Endothelial cell of umbilical vein (primary cell): ENCODE measurements around the gene FOXO1. TPM values are rescaled to one million over a fixed set of nuclear protein-coding genes. Genes with fewer than 3 reads are reported as not detected.

Experiments
- BruUV-seq: library from RNA; stranded (reverse); fragments of 400-500 nt; replicated peaks from 2 replicates; lab custom pipeline; 2021; lab: Mats Ljungman, UMichigan
- CTCF ChIA-PET: fragments of 300-600, 350-600 bp; sonication (Branson Sonifier 250); formaldehyde crosslinking; loops from one replicate; lab custom pipeline; 2021; ENCODE audit warnings: antibody characterized with exemption, inconsistent platforms; lab: Charles Lee
- POLR2A ChIA-PET: fragments of 300-600, 350-600 bp; sonication (Branson Sonifier 250); formaldehyde crosslinking; loops from one replicate; lab custom pipeline; 2021; ENCODE audit warnings: antibody characterized with exemption, inconsistent platforms; lab: Charles Lee
- DNase-seq: peaks from one replicate; pipeline ENCODE4 v3.0.0-alpha.2; 2011; ENCODE audit warnings: low read depth, low spot score
- FAIRE-seq: peaks from 2 replicates; lab custom pipeline; 2011; peaks lifted over from hg19 to GRCh38; lab: Jason Lieb, UNC
- H2AFZ ChIP-seq: 2 replicates; pipeline ENCODE4 v1.6.0; 2012; ENCODE audit warnings: low read depth, low read length, control low read depth, inconsistent platforms
- H3K27ac ChIP-seq: 2 replicates; pipeline ENCODE4 v1.5.1; 2011; ENCODE audit warnings: low read depth, mild to moderate bottlenecking, control low read depth, low read length, moderate library complexity; ENCODE audit not compliant: insufficient read depth
- H3K27me3 ChIP-seq, 2 experiments: 2 replicates each; pipeline versions ENCODE4 v1.6.0 to v1.6.1; 2011; ENCODE audit warnings: low read length in 2 of 2, mixed read lengths in 1 of 2; ENCODE audit not compliant: control insufficient read depth in 2 of 2, insufficient read depth in 2 of 2
- H3K36me3 ChIP-seq, 2 experiments: 2 replicates in 1 of 2; 3 replicates in 1 of 2; pipeline ENCODE4 v1.5.1; 2011; ENCODE audit warnings: low read length in 2 of 2, mild to moderate bottlenecking in 1 of 2, moderate library complexity in 1 of 2; ENCODE audit not compliant: control insufficient read depth in 2 of 2, insufficient read depth in 2 of 2; ENCODE audit errors: extremely low read depth in 1 of 2
- H3K4me1 ChIP-seq: 3 replicates; pipeline ENCODE4 v1.5.1; 2011; ENCODE audit warnings: mild to moderate bottlenecking, low read length; ENCODE audit not compliant: control insufficient read depth, insufficient read depth; ENCODE audit errors: extremely low read depth
- H3K4me2 ChIP-seq: 2 replicates; pipeline ENCODE4 v1.6.1; 2011; ENCODE audit warnings: low read length, control low read depth, mixed read lengths; ENCODE audit not compliant: insufficient read depth
- H3K4me3 ChIP-seq, 3 experiments: fragments of 200-600 bp in 1 of 3; sonication (generic), shearing (Covaris generic) in 1 of 3; replicated peaks in 1 of 3; 2 replicates each; pipeline ENCODE4 v1.5.1; 2011 to 2016; ENCODE audit warnings: control low read depth in 3 of 3, low read length in 3 of 3, mild to moderate bottlenecking in 2 of 3, inconsistent platforms in 1 of 3, low read depth in 1 of 3, moderate library complexity in 1 of 3; ENCODE audit not compliant: insufficient read depth in 1 of 3
- H3K79me2 ChIP-seq: 2 replicates; pipeline ENCODE4 v1.6.0; 2012; ENCODE audit warnings: low read length, inconsistent platforms; ENCODE audit not compliant: control insufficient read depth, insufficient read depth
- H3K9ac ChIP-seq: replicated peaks from 2 replicates; pipeline ENCODE3; 2011; ENCODE audit warnings: low read length, control low read depth; ENCODE audit not compliant: insufficient read depth; ENCODE audit errors: extremely low read depth
- H3K9me1 ChIP-seq: replicated peaks from 3 replicates; pipeline ENCODE4 v1.6.0; 2011; ENCODE audit warnings: mild to moderate bottlenecking, low read length; ENCODE audit not compliant: control insufficient read depth, insufficient read depth; ENCODE audit errors: extremely low read depth
- H3K9me3 ChIP-seq: replicated peaks from 2 replicates; pipeline ENCODE4 v1.5.1; 2012; ENCODE audit warnings: low read length, inconsistent platforms; ENCODE audit not compliant: control insufficient read depth, insufficient read depth
- H4K20me1 ChIP-seq: replicated peaks from 2 replicates; pipeline ENCODE3; 2011; ENCODE audit warnings: mild to moderate bottlenecking, low read length; ENCODE audit not compliant: control insufficient read depth, insufficient read depth; ENCODE audit errors: extremely low read depth
- CTCF ChIP-seq, 2 donors: IDR thresholded peaks; 1 replicate in 1 of 2; 2 replicates in 1 of 2; pipeline ENCODE4 v1.5.1; 2011; ENCODE audit warnings: low read length in 2 of 2, mild to moderate bottlenecking in 2 of 2, moderate library complexity in 2 of 2, control low read depth in 1 of 2, inconsistent platforms in 1 of 2, low read depth in 1 of 2; ENCODE audit not compliant: insufficient read depth in 1 of 2; ENCODE audit errors: extremely low read depth in 1 of 2
- EZH2 ChIP-seq: IDR thresholded peaks from 2 replicates; pipeline ENCODE4 v1.6.1; 2012; ENCODE audit warnings: borderline replicate concordance, low read depth, mild to moderate bottlenecking, moderate library complexity, low read length, inconsistent platforms; ENCODE audit not compliant: severe bottlenecking
- FOS ChIP-seq: IDR thresholded peaks from 2 replicates; pipeline ENCODE4 v1.6.1; 2011; ENCODE audit warnings: mild to moderate bottlenecking, low read length, moderate library complexity, borderline replicate concordance; ENCODE audit not compliant: insufficient read depth
- GATA2 ChIP-seq: IDR thresholded peaks from 2 replicates; pipeline ENCODE4 v1.7.0; 2011; ENCODE audit warnings: low read depth, mild to moderate bottlenecking, moderate library complexity, mixed read lengths, low read length; ENCODE audit not compliant: insufficient read length, insufficient read depth
- JUN ChIP-seq: IDR thresholded peaks from 2 replicates; pipeline ENCODE4 v1.6.1; 2011; ENCODE audit warnings: borderline replicate concordance, low read depth; ENCODE audit not compliant: insufficient read length, insufficient read depth
- MAX ChIP-seq: IDR thresholded peaks from 2 replicates; pipeline ENCODE4 v1.6.1; 2011; ENCODE audit not compliant: insufficient read depth, insufficient read length
- MYC ChIP-seq: IDR thresholded peaks from one replicate; pipeline ENCODE4 v1.6.1; 2011; ENCODE audit warnings: mild to moderate bottlenecking, low read depth, low read length
- POLR2A ChIP-seq: IDR thresholded peaks from 2 replicates; pipeline ENCODE4 v1.6.1; 2012; ENCODE audit warnings: low read depth, mild to moderate bottlenecking, control low read depth, low read length
- POLR2AphosphoS5 ChIP-seq: IDR thresholded peaks from 2 replicates; pipeline ENCODE4 v1.6.1; 2012; ENCODE audit warnings: low read depth, mild to moderate bottlenecking, control low read depth, low read length, moderate library complexity; ENCODE audit not compliant: insufficient read depth
- dilution Hi-C: fragments of 300-500 bp; cut with MboI; formaldehyde crosslinking; loops from one replicate; pipeline ENCODE4 v1.15.0; 2019; ENCODE audit warnings: low sequenced_read_pairs; ENCODE audit not compliant: extremely low pct_ligation_motif_present
- intact Hi-C: fragments of 100-400 bp; cut with micrococcal nuclease; formaldehyde crosslinking; loops from one replicate; pipeline ENCODE4 v1.10.0; 2022
- polyA plus RNA-seq, 4 experiments: library from polyadenylated mRNA; depleted of rRNA in 3 of 4; stranded (reverse) in 3 of 4; unstranded in 1 of 4; fragments of >200 nt; gene quantifications; 2 replicates each; pipeline versions ENCODE4 v1.2.1 to v1.2.3, GENCODE V29; 2011 to 2012; ENCODE audit warnings: missing spikeins in 1 of 4
- total RNA-seq: library from RNA; stranded (reverse); gene quantifications from 2 replicates; pipeline ENCODE4 v1.2.3, GENCODE V29; 2021

FOXO1 gene
- total and polyA plus RNA-seq, 2 donors (not counting 3 experiments of a cell fraction or from before 2014, with no cell fraction given) = 44.7 to 48.5 TPM

GRCh38 chr13:40604135-40604534 lies 62.3 kb downstream of the FOXO1 start:
- no peak overlapping the region for H2AFZ ChIP-seq
- ChIA-PET CTCF (no interaction called here), POLR2A (no interaction called here)
- no peaks in the 10 kb centered on the region for H3K27me3 ChIP-seq
- H3K4me1 ChIP-seq = peaks cover 4% of the 10 kb centered on the region
- TF ChIP-seq FOS = no peak
- no peak for TF ChIP-seq CTCF (IDR thresholded peaks at IDR 0.05; ENCODE audit: extremely low read depth in 1 of 2, insufficient read depth in 1 of 2, low read depth in 1 of 2, low read length in 2 of 2)
- no peak for TF ChIP-seq JUN
- no peak for TF ChIP-seq GATA2
- no peak for TF ChIP-seq POLR2AphosphoS5
- TF ChIP-seq POLR2A = no peak
- no peak for TF ChIP-seq MAX
- TF ChIP-seq EZH2 = no peak
- TF ChIP-seq MYC = no peak
- H3K9ac ChIP-seq = no peak overlapping the region
- FAIRE-seq (no peak), DNase-seq (no peak)
- H3K4me3 ChIP-seq = no peak overlapping the region
- H4K20me1 ChIP-seq = peaks cover 2% of the 10 kb centered on the region
- intact Hi-C loops (no loop called here), dilution Hi-C loops (no loop called here)
- peaks cover 0 to 2% of the 10 kb centered on the region in 2 experiments for H3K36me3 ChIP-seq
- no peaks in the 10 kb centered on the region for H3K9me1 ChIP-seq
- H3K27ac ChIP-seq = no peak overlapping the region
- peaks cover 92% of the 10 kb centered on the region for H3K79me2 ChIP-seq
- no TSS peak for BruUV-seq
- H3K4me2 ChIP-seq = no peak overlapping the region
- no peaks in the 10 kb centered on the region for H3K9me3 ChIP-seq
